Caki2 (cell line): ENCODE results near the gene AP5B1. TPM values are rescaled to one million over a fixed set of nuclear protein-coding genes. Genes with fewer than 3 reads are reported as not detected.

Experiments used
- DNase-seq: peaks from one replicate; pipeline ENCODE4 v3.0.0-alpha.2; 2015; ENCODE audit warnings: low read depth
- in situ Hi-C: cut with HindIII; loops from 2 replicates; pipeline ENCODE4 v1.10.0; 2016; ENCODE audit warnings: low sequenced_read_pairs, low pct_unique_long_range_greater_than_20kb, mixed read lengths
- total RNA-seq: library from RNA; depleted of rRNA; stranded (reverse); fragments of >200 nt; shearing (Covaris generic); gene quantifications from 2 replicates; pipeline ENCODE4 v1.2.3, GENCODE V29; 2014; ENCODE audit warnings: low replicate concordance

AP5B1 gene
- total RNA-seq, 1 experiment from 2014 or later: 7.9 TPM

GRCh38 chr11:65788821-65789220, 8.0 kb upstream of the AP5B1 start:
- DNase-seq: no peak
- in situ Hi-C loops: no loop called here

GRCh38 chr11:65787649-65788622, 7.2 kb upstream of the AP5B1 start:
- in situ Hi-C loops: no loop called here
- no peak for DNase-seq

- DNase-seq: no peak
- in situ Hi-C loops: no loop called here
Observed at GRCh38 chr11:65786786-65787636, 6.2 kb upstream of the AP5B1 start, which contains the start of gene OVOL1. Gene OVOL1, plus strand, starts transcription at chr11:65787063. Its CDS starts 311 bp downstream, at chr11:65787374.

- DNase-seq: no peak
- in situ Hi-C loops: no loop called here
Observed at GRCh38 chr11:65786008-65786785, 5.4 kb upstream of the AP5B1 start.

- no peak for DNase-seq
- in situ Hi-C loops: no loop called here
Observed at GRCh38 chr11:65785319-65786007, 4.7 kb upstream of the AP5B1 start.

GRCh38 chr11:65782816-65783228, 2.0 kb upstream of the AP5B1 start:
- in situ Hi-C loops: no loop called here
- DNase-seq: no peak

GRCh38 chr11:65781962-65782815, 1.4 kb upstream of the AP5B1 start:
- no peak for DNase-seq
- in situ Hi-C loops: no loop called here

- in situ Hi-C loops: no loop called here
- no peak for DNase-seq
Observed at GRCh38 chr11:65781152-65781961, 581 bp upstream of the AP5B1 start.

GRCh38 chr11:65779919-65780769, 632 bp downstream of the AP5B1 start:
- in situ Hi-C loops: no loop called here
- peak; percentile 72 for DNase-seq

- DNase-seq: no peak
- in situ Hi-C loops: no loop called here
Observed at GRCh38 chr11:65779669-65779918, 1.2 kb downstream of the AP5B1 start.

- in situ Hi-C loops: no loop called here
- no peak for DNase-seq
Observed at GRCh38 chr11:65778901-65779668, 1.7 kb downstream of the AP5B1 start.

- in situ Hi-C loops: no loop called here
- no peak for DNase-seq
Observed at GRCh38 chr11:65778431-65778900, 2.3 kb downstream of the AP5B1 start.

GRCh38 chr11:65777821-65778361, 2.9 kb downstream of the AP5B1 start:
- in situ Hi-C loops: no loop called here
- no peak for DNase-seq

- in situ Hi-C loops: no loop called here
- DNase-seq: no peak
Observed at GRCh38 chr11:65777241-65777640, 3.5 kb downstream of the AP5B1 start.
